ENCODE results near the gene TMEM147.

TMEM147 gene, protein sequence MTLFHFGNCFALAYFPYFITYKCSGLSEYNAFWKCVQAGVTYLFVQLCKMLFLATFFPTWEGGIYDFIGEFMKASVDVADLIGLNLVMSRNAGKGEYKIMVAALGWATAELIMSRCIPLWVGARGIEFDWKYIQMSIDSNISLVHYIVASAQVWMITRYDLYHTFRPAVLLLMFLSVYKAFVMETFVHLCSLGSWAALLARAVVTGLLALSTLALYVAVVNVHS

GRCh38 chr19:35545001-35545854, at the start of gene TMEM147:
TSS of gene TMEM147 (plus strand) at chr19:35545626. CDS start at chr19:35545740, 114 bp downstream.
- peak; percentile 69 for DNase-seq

GRCh38 chr19:35497406-35497805, 48.0 kb upstream of the TMEM147 start:
- DNase-seq: no peak

DNA sequence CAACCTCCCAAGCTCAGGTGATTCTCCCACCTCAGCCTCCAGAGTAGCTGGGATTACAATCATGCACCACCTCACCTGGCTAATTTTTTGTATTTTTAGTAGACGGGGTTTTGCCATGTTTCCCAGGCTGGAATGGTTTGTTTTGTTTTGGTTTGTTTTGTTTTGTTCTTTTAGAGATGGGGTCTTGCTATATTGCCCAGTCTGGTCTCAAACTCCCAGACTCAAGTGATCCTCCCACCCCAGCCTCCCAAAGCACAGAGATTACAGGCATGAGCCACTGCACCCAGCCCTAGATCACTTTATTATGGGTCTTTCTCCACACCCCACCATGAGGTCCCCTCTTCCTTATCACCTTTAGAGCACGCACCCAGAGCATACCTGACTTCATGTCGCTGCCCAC, 47.2 kb upstream of the TMEM147 start:
- DNase-seq: no peak

DNA sequence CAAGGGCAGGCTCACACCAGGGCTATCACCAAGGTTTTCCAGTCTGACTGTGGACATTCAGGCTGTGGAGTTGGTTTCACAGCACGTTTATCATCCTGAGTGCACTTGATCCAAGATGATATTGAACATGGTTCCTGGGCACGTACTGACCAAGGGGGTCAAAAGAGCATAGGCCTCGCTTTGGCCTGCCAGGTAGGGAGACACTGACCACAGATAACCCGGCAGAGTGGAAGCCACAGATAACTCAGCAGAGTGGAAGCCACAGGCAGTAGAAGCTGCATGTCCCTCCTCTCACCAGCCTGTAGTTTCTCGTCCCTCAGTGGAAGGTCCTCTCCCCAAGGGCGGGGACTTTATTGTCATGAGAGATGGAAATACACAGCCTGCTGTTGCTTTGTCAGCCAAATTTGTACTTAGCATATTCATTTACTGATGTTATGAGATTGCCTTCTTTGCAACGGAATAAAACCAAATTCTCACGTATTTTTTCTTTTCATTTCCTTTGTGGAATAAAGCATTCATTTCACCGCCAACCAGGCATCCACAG, 46.4 kb upstream of the TMEM147 start:
- DNase-seq: no peak

GRCh38 chr19:35500611-35501010, 44.8 kb upstream of the TMEM147 start:
- no peak for DNase-seq

DNA sequence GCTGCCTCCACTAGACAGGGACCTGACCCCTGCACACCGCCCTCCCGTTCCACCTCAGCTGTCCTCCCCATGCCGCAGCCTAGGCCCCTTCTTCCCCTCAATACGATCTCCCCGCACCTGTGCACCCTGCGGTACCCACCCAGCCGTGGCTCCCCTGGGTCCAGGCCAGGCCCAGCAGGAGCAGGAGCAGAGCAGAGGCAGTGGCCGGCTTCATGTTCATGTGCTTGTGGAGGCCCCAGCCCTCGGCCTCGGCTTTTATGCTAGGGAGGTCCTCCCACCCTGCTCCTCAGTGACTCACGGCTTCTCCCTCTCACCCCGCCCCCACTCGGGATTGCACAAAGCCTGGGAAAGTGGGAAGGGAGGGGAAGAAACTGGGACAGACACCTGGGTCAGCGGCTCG, 43.7 kb upstream of the TMEM147 start:
- no peak for DNase-seq

DNA sequence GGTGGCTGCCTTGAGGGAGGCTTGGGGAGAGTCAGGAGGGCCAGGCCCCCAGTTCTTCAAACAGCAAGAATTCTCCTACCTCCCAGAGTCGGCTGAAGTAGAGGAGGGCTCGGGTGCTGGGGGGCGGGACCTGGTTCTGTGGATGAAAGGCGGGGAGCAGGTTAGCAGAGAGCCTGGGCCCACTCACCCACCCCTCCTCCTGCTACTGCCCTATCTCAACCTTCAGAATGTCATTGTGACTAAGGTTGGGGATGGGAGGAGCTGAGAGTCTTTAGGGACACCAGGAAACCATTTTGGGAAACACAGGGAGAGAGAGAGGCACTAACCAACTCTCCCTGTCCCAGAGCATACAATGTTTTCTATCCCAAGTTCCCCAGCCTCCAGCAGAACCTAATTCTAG, 42.7 kb upstream of the TMEM147 start:
- DNase-seq: no peak

GRCh38 chr19:35506011-35506410, 39.4 kb upstream of the TMEM147 start:
- no peak for DNase-seq

DNA sequence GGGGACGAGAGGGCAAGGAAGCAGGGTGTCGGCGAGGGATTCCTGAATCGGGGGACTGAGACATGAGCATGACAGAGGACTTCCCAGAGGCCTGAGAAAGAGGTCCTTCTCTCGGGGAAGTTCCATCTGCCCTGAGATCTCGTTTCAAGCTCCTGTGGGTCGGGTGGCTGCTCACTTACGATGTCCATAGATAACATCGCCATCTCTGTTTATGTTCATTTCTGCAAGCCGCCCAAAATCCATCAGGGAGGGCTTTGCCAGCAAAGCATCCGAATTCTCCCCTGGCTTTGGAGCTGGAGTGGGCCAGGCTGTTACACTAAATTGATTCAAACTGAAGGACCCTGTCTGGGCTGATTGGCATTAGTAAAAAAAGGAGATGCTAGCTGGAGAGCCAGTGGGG, 37.9 kb upstream of the TMEM147 start:
- DNase-seq: no peak

DNA sequence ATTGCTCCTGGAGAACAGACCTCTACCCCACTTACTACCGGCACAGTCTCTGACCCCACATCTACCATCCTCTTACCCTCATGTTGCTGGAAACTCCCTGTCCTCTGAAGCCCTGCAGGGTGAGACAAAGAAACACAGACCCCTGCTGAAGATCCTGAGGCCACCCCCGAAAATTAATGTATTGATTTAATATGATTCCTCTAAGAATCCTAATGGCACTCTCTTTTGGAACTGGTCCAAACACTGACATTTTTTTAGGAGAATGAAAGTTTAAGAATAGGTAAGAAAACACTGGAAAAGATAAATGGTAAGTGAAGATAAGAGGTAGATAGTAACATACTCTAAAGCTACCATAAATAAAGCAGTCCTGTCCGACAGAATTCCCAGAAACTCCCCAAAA, 37.3 kb upstream of the TMEM147 start:
- DNase-seq: no peak

DNA sequence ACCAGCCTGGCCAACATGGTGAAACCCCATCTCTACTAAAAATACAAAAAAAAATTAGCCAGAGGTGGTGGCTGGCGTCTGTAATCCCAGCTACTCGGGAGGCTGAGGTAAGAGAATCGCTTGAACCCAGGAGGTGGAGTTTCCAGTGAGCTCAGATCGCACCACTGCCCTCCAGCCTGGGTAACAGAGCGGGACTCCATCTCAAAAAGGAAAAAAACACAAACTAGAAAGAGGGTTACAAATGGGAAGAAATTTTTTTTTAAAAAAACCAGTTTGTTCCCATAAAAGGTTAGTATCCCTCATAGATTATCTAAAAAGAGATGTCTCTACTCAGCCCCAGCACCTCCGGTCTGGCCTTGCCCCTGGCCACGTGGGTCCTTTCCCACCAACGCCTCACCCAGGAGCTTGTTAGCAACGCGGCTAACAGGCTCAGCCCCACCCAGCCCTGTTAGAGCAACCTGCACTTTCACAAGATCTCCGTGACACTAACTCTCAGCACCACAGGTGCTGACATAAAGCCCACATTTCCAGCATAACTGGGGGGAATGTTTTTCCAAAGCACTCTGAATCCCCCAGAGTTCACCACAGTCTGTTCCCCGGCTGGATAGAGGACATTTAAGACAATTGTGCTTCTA, 36.3 kb upstream of the TMEM147 start:
- DNase-seq: no peak

- DNase-seq: no peak
Observed at GRCh38 chr19:35509861-35510625, 35.4 kb upstream of the TMEM147 start.

DNA sequence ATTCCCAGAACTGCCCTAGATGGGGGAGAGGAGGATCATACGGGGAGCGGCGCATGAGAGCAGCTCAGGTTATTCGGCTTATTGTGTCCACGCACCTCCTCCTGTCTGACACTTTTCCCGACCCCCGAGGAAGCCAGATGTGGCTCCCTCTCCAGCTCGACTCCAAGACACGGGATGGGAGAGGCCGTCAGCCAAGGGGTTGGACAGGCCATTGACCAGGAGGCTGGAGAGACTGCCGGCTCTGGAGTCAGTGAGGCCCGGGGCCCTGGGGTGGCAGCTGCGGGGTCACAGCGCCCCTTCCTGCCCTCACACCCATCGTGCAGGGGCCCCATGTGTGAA, 34.8 kb upstream of the TMEM147 start:
- DNase-seq: no peak

DNA sequence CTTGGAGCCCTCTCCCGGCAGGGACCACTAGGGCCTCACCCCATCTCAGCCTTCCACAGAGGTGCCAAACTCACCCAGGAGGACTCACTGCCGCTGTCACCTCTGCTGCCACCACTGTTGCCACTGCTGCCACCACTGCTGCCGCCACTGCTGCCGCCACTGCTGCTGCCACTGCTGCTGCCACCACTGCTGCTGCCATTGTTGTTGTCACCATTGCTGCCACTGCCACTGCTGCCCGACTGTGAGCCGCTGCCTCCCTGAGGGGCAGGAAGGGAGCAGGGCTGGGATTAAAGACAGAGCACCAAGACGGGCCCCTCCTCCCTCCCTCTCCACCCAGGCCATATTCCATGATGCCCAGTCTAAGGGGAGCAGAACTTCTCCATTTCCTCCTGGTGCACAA, 34.1 kb upstream of the TMEM147 start:
- no peak for DNase-seq

GRCh38 chr19:35512831-35513627, 32.4 kb upstream of the TMEM147 start:
- no peak for DNase-seq

DNA sequence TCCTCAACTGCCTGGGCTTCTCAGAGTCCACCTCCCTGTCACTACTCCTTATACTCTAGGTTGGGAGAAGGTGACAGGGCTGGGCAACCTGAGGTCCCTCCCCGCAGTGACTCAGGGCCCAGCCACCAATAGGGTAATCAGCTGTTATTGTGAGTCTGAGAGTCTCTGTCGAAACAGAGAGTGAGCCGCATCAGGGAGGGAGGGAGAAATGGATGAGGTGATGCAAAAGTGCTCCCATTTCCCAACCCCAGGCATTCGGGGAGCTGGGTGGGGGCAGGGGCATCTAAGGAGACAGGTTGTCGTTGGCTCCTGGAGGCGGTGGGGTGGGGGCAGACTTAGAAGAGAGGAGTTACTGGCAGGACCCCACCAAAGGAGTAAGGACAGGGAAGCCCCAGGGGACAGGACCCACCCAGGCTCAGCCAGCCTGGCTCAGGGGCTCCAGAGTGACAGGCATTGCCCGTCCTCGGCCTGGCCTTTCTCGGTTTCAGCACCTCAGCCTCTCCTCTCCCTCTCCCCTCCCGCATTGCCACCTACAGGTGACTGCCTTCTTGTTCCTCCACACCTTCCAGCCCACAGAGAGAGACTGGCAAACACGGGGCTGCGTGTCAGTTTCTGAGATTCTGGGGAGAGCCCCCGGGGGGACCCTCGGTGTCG, 31.7 kb upstream of the TMEM147 start, which contains the start of gene DMKN:
Gene DMKN, minus strand, starts transcription at position 22 of the 654 bp plus-strand sequence. CDS start 174 bp downstream, outside the sequence.
- no peak for DNase-seq

- DNase-seq: no peak
Observed at GRCh38 chr19:35514282-35514809, 31.1 kb upstream of the TMEM147 start.

- no peak for DNase-seq
Observed at GRCh38 chr19:35516310-35516709, 29.1 kb upstream of the TMEM147 start.

- DNase-seq: no peak
Observed at GRCh38 chr19:35517342-35517741, 28.1 kb upstream of the TMEM147 start.

GRCh38 chr19:35518313-35518712, 27.1 kb upstream of the TMEM147 start:
- DNase-seq: no peak

DNA sequence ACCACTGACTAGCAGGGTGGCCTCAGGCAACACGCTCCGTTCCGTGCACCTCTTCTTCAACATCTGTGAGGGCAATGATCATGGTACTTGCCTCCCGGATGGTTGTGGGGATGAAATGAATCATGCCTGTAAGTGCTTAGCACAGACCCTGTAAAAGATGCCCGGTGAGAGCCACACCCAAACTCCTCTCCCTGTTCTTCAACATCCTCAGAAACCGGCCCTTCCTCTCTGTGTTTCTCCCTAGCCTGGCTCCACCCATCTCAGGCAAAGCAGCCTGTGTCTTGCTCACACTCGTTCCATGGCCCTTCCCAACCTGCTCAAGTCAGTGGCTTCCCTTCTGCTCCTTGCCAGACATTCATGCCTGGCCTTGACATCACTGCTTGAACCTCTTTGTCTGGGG, 26.1 kb upstream of the TMEM147 start:
- DNase-seq: no peak
